Nephron (organoid): Measurements from ENCODE around the gene CAGE1.

ENCODE experiments used
- H3K27ac Mint-ChIP-seq, 3 experiments: 2 replicates each; pipeline ENCODE4 v1.8.0; 2020; ENCODE audit warnings: mixed read lengths in 3 of 3, mild to moderate bottlenecking in 2 of 3, moderate library complexity in 1 of 3
- H3K27me3 Mint-ChIP-seq: 2 replicates; pipeline ENCODE4 v1.8.0; 2021; ENCODE audit warnings: low read depth, mild to moderate bottlenecking, moderate library complexity, mixed read lengths
- H3K36me3 Mint-ChIP-seq: 2 replicates; pipeline ENCODE4 v1.8.0; 2020; ENCODE audit warnings: low read depth, mixed read lengths
- H3K4me1 Mint-ChIP-seq: 2 replicates; pipeline ENCODE4 v1.8.0; 2020; ENCODE audit warnings: mixed read lengths
- H3K4me3 Mint-ChIP-seq, 3 experiments: 2 replicates each; pipeline ENCODE4 v1.8.0; 2020; ENCODE audit warnings: mild to moderate bottlenecking in 3 of 3, mixed read lengths in 3 of 3, moderate library complexity in 2 of 3
- H3K9me3 Mint-ChIP-seq: 2 replicates; pipeline ENCODE4 v1.8.0; 2020; ENCODE audit warnings: mixed read lengths
- TF ChIP-seq, protein P1 (sequence below), 3 experiments: fragments of 200-600 bp; sonication (generic); IDR thresholded peaks; one replicate each; pipeline ENCODE4 v1.5.0; 2021; ENCODE audit warnings: antibody characterized with exemption in 3 of 3; ENCODE audit not compliant: unreplicated experiment in 3 of 3

CAGE1 gene

GRCh38 chr6:7307533-7307932, 82.0 kb downstream of the CAGE1 start:
- H3K4me1 Mint-ChIP-seq: peaks cover 25% of the 10 kb centered on the region
- TF ChIP-seq, protein P1, sequence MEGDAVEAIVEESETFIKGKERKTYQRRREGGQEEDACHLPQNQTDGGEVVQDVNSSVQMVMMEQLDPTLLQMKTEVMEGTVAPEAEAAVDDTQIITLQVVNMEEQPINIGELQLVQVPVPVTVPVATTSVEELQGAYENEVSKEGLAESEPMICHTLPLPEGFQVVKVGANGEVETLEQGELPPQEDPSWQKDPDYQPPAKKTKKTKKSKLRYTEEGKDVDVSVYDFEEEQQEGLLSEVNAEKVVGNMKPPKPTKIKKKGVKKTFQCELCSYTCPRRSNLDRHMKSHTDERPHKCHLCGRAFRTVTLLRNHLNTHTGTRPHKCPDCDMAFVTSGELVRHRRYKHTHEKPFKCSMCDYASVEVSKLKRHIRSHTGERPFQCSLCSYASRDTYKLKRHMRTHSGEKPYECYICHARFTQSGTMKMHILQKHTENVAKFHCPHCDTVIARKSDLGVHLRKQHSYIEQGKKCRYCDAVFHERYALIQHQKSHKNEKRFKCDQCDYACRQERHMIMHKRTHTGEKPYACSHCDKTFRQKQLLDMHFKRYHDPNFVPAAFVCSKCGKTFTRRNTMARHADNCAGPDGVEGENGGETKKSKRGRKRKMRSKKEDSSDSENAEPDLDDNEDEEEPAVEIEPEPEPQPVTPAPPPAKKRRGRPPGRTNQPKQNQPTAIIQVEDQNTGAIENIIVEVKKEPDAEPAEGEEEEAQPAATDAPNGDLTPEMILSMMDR (IDR thresholded peaks at IDR 0.05; ENCODE audit: unreplicated experiment in 3 of 3): no peak
- H3K4me3 Mint-ChIP-seq: no peak overlapping the region
- no peak overlapping the region for H3K27ac Mint-ChIP-seq
- H3K27me3 Mint-ChIP-seq: no peaks in the 10 kb centered on the region
- H3K9me3 Mint-ChIP-seq: no peaks in the 10 kb centered on the region
- H3K36me3 Mint-ChIP-seq: peaks cover 64% of the 10 kb centered on the region

DNA sequence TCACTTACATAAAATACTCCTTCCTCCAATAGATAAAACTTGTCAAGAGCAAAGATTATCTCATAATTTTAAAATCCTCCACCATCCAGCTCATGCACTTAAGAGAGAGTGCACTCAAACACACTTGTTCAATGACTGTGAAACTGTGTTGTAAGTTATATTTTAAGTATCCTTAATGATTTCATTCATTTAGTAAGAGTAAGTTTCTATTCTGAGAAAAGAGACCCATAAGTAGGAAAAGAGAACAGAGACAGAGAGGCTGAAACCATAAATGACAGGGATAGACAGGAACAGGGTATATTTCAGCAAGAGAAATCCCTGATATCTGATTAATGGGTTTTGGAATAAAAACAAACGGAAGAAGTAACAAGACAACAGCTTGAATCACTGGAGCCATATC, 84.7 kb downstream of the CAGE1 start:
- no peaks in the 10 kb centered on the region for H3K9me3 Mint-ChIP-seq
- H3K27me3 Mint-ChIP-seq: no peaks in the 10 kb centered on the region
- H3K4me3 Mint-ChIP-seq: no peak overlapping the region
- H3K27ac Mint-ChIP-seq: no peak overlapping the region
- H3K4me1 Mint-ChIP-seq: peaks cover 17% of the 10 kb centered on the region
- TF ChIP-seq, protein P1 (IDR thresholded peaks at IDR 0.05; ENCODE audit: unreplicated experiment in 3 of 3): no peak
- H3K36me3 Mint-ChIP-seq: peaks cover 83% of the 10 kb centered on the region

DNA sequence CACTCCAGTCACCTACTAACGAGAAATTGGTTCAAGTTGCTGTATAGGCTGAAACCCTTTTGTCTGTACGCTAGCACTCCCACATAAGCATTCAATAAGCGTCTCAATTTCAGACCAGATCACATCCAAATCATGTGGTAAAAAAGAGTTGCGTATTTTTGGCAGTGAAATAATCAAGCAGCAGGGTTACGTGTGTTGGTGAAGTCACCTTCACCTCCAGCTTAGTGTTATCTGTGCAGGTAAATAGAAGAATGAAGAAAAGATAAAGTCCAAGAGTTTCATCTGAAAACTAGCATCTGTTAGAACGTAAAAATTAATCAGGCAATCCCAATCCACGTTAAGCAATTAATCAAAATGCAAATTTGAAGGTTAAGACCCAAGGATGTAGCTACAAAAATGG, 87.8 kb downstream of the CAGE1 start:
- peaks cover 10% of the 10 kb centered on the region for H3K4me1 Mint-ChIP-seq
- H3K27ac Mint-ChIP-seq: no peak overlapping the region
- H3K9me3 Mint-ChIP-seq: no peaks in the 10 kb centered on the region
- peaks cover 78% of the 10 kb centered on the region for H3K36me3 Mint-ChIP-seq
- no peak overlapping the region for H3K4me3 Mint-ChIP-seq
- TF ChIP-seq, protein P1 (IDR thresholded peaks at IDR 0.05; ENCODE audit: unreplicated experiment in 3 of 3): no peak
- no peaks in the 10 kb centered on the region for H3K27me3 Mint-ChIP-seq

GRCh38 chr6:7300926-7301325, 88.6 kb downstream of the CAGE1 start:
- peaks cover 10% of the 10 kb centered on the region for H3K4me1 Mint-ChIP-seq
- no peak overlapping the region for H3K27ac Mint-ChIP-seq
- peaks cover 85% of the 10 kb centered on the region for H3K36me3 Mint-ChIP-seq

DNA sequence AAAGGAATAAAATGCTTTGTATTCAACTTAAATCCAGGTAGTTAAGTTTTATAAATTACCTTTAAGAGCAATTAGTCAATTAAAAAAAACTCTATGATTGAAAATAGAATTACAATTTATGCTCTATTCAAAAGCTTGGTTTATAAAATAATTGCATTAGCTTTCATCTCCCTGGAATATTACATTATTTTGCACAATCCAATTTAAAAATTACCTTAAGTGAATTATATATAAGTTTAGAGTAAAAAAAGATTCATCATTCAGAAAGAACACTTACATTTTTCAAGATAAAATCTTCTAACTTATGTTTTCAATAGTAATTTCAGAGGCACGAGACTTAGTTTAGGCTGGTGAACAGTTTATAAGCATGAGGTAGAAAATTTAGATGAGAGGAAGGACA, 91.4 kb downstream of the CAGE1 start:
- no peaks in the 10 kb centered on the region for H3K4me1 Mint-ChIP-seq
- H3K27me3 Mint-ChIP-seq: no peaks in the 10 kb centered on the region
- no peak overlapping the region for H3K4me3 Mint-ChIP-seq
- TF ChIP-seq, protein P1 (IDR thresholded peaks at IDR 0.05; ENCODE audit: unreplicated experiment in 3 of 3): no peak
- no peaks in the 10 kb centered on the region for H3K9me3 Mint-ChIP-seq
- H3K27ac Mint-ChIP-seq: no peak overlapping the region
- H3K36me3 Mint-ChIP-seq: peaks cover 74% of the 10 kb centered on the region

More at GRCh38 chr6:7300926-7301325, 88.6 kb downstream of the CAGE1 start:
- H3K9me3 Mint-ChIP-seq: no peaks in the 10 kb centered on the region
- H3K27me3 Mint-ChIP-seq: no peaks in the 10 kb centered on the region
- no peak overlapping the region for H3K4me3 Mint-ChIP-seq
- TF ChIP-seq, protein P1 (IDR thresholded peaks at IDR 0.05; ENCODE audit: unreplicated experiment in 3 of 3): no peak

GRCh38 chr6:7296602-7297001, 92.9 kb downstream of the CAGE1 start:
- Mint-ChIP-seq H3K9me3 (no peaks in the 10 kb centered on the region), H3K36me3 (peaks cover 73% of the 10 kb centered on the region), H3K27me3 (no peaks in the 10 kb centered on the region), H3K27ac (no peak overlapping the region), H3K4me1 (no peaks in the 10 kb centered on the region), H3K4me3 (no peak overlapping the region)
- TF ChIP-seq, protein P1 (IDR thresholded peaks at IDR 0.05; ENCODE audit: unreplicated experiment in 3 of 3): no peak
